DOHH2 (cell line): Measurements from ENCODE around the gene CIAO2B.

Source experiments
- EZH2phosphoT487 ChIP-seq: fragments of 200-600 bp; sonication (generic); IDR thresholded peaks from 2 replicates; pipeline ENCODE4 v1.6.1; 2017; ENCODE audit warnings: borderline replicate concordance, mild to moderate bottlenecking, antibody characterized with exemption, low read length, moderate library complexity, mixed read lengths
- TF ChIP-seq, protein P1 (sequence below): fragments of 200-600 bp; sonication (generic); IDR thresholded peaks from one replicate; pipeline ENCODE4 v1.5.1; 2014; ENCODE audit warnings: antibody characterized with exemption, mild to moderate bottlenecking, low read depth, low read length; ENCODE audit not compliant: poor library complexity, severe bottlenecking

DNA sequence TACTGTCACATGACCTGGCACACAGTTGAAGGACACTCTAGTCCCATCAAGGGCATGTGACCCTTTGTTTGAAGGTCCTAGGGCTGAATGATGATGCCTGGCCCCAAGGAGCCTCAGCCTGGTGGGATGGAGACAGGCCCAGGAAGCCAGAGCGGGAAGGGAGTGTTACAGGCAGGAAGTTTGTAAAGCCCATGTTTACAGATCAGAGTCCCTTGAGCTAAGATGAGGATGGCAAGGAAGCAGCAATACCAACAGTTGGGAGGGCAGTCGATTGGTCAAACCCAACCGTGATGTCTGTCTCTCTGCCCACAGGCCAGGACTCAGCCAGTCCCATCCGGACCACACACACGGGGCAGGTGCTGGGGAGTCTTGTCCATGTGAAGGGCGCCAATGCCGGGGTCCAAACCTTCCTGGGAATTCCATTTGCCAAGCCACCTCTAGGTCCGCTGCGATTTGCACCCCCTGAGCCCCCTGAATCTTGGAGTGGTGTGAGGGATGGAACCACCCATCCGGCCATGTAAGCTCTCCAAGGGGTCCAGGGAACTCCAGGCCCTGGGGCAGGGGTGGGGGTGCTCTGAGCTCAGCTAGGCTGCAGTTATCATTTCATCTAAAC is 3.6 kb upstream of the CIAO2B start:
- TF ChIP-seq EZH2phosphoT487: no peak
- TF ChIP-seq, protein P1, sequence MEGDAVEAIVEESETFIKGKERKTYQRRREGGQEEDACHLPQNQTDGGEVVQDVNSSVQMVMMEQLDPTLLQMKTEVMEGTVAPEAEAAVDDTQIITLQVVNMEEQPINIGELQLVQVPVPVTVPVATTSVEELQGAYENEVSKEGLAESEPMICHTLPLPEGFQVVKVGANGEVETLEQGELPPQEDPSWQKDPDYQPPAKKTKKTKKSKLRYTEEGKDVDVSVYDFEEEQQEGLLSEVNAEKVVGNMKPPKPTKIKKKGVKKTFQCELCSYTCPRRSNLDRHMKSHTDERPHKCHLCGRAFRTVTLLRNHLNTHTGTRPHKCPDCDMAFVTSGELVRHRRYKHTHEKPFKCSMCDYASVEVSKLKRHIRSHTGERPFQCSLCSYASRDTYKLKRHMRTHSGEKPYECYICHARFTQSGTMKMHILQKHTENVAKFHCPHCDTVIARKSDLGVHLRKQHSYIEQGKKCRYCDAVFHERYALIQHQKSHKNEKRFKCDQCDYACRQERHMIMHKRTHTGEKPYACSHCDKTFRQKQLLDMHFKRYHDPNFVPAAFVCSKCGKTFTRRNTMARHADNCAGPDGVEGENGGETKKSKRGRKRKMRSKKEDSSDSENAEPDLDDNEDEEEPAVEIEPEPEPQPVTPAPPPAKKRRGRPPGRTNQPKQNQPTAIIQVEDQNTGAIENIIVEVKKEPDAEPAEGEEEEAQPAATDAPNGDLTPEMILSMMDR: no peak
